Endothelial cell of umbilical vein (primary cell): ENCODE data around the gene POTEG.
"Not testable (repeated sequence)": the region's sequence is repeated elsewhere in the genome, so short reads cannot be mapped to it uniquely, and the experiment has no call there.

Experiments
- CTCF ChIP-seq, 2 donors: IDR thresholded peaks; 1 replicate in 1 of 2; 2 replicates in 1 of 2; pipeline ENCODE4 v1.5.1; 2011; ENCODE audit warnings: low read length in 2 of 2, mild to moderate bottlenecking in 2 of 2, moderate library complexity in 2 of 2, control low read depth in 1 of 2, inconsistent platforms in 1 of 2, low read depth in 1 of 2; ENCODE audit not compliant: insufficient read depth in 1 of 2; ENCODE audit errors: extremely low read depth in 1 of 2
- EZH2 ChIP-seq: IDR thresholded peaks from 2 replicates; pipeline ENCODE4 v1.6.1; 2012; ENCODE audit warnings: borderline replicate concordance, low read depth, mild to moderate bottlenecking, moderate library complexity, low read length, inconsistent platforms; ENCODE audit not compliant: severe bottlenecking
- MYC ChIP-seq: IDR thresholded peaks from one replicate; pipeline ENCODE4 v1.6.1; 2011; ENCODE audit warnings: mild to moderate bottlenecking, low read depth, low read length
- POLR2A ChIP-seq: IDR thresholded peaks from 2 replicates; pipeline ENCODE4 v1.6.1; 2012; ENCODE audit warnings: low read depth, mild to moderate bottlenecking, control low read depth, low read length
- POLR2AphosphoS5 ChIP-seq: IDR thresholded peaks from 2 replicates; pipeline ENCODE4 v1.6.1; 2012; ENCODE audit warnings: low read depth, mild to moderate bottlenecking, control low read depth, low read length, moderate library complexity; ENCODE audit not compliant: insufficient read depth

- not testable (repeated sequence) for TF ChIP-seq POLR2A; CTCF (IDR thresholded peaks at IDR 0.05; ENCODE audit: extremely low read depth in 1 of 2, insufficient read depth in 1 of 2, low read depth in 1 of 2, low read length in 2 of 2); POLR2AphosphoS5; EZH2; MYC
Observed at GRCh38 chr14:19482093-19482492, 48.0 kb upstream of the POTEG start.
